Measurements from ENCODE around the gene NR2E1. TPM values are rescaled to one million over a fixed set of nuclear protein-coding genes. Genes with fewer than 3 reads are reported as not detected.

The NR2E1 gene
- total RNA-seq, 1 donor from 2014 or later = not detected

GRCh38 chr6:108238322-108238721, 72.5 kb downstream of the NR2E1 start:
- TF ChIP-seq CTCF (IDR thresholded peaks at IDR 0.05; ENCODE audit: insufficient read depth, low read length, poor library complexity, severe bottlenecking) = no peak
- DNase-seq (ENCODE audit: low read depth) = no peak
- Histone ChIP-seq H3K4me3 (ENCODE audit: low read depth, low read length) (no peak overlapping the region), H3K36me3 (ENCODE audit: control insufficient read depth, insufficient read depth, low read length) (no peaks in the 10 kb centered on the region), H3K27me3 (ENCODE audit: control insufficient read depth, insufficient read depth, low read length) (no peaks in the 10 kb centered on the region)

Other genes starting within 250 kb of the NR2E1 start
- 25.1 TPM in 2 replicates for gene SEC63, start 207.8 kb upstream of the NR2E1 start, total RNA-seq
- gene OSTM1, start 91.3 kb upstream of the NR2E1 start, total RNA-seq = 30.0 and 77.3 TPM in 2 replicates
- gene SNX3, start 95.0 kb downstream of the NR2E1 start, total RNA-seq = 114 and 130 TPM in 2 replicates
- 3.1 and 3.6 TPM in 2 replicates for gene AFG1L, start 129.0 kb downstream of the NR2E1 start, total RNA-seq

Data from kidney epithelial cell (primary cell).